HepG2 (cell line): ENCODE measurements around the gene TMEM139. TPM values are rescaled to one million over a fixed set of nuclear protein-coding genes. Genes with fewer than 3 reads are reported as not detected.

Experiments
- ARID2 ChIP-seq: sonication (generic); formaldehyde crosslinking; IDR thresholded peaks from 2 replicates; pipeline ENCODE4 v1.8.1; 2022; ENCODE audit warnings: mild to moderate bottlenecking, missing genetic modification reagents, borderline replicate concordance
- CC2D1A ChIP-seq: sonication (generic); formaldehyde crosslinking; IDR thresholded peaks from 2 replicates; pipeline ENCODE4 v1.8.1; 2023; ENCODE audit warnings: mild to moderate bottlenecking, missing genetic modification reagents
- CCDC6 ChIP-seq: sonication (generic); formaldehyde crosslinking; IDR thresholded peaks from 2 replicates; pipeline ENCODE4 v1.8.1; 2022; ENCODE audit warnings: mild to moderate bottlenecking, missing genetic modification reagents, moderate library complexity
- DR1 ChIP-seq: sonication (generic); formaldehyde crosslinking; IDR thresholded peaks from 2 replicates; pipeline ENCODE4 v1.8.0; 2021; ENCODE audit warnings: mild to moderate bottlenecking, missing genetic modification reagents, inconsistent platforms
- GZF1 ChIP-seq: sonication (generic); formaldehyde crosslinking; IDR thresholded peaks from 2 replicates; pipeline ENCODE4 v1.5.1; 2020; ENCODE audit warnings: mild to moderate bottlenecking, missing genetic modification reagents
- HNRNPL ChIP-seq: fragments of 200-400 bp; formaldehyde crosslinking; IDR thresholded peaks from 2 replicates; pipeline ENCODE4 v1.6.1; 2017; ENCODE audit warnings: mild to moderate bottlenecking, low read depth, low read length
- HNRNPUL1 ChIP-seq: fragments of 200-400 bp; formaldehyde crosslinking; IDR thresholded peaks from 2 replicates; pipeline ENCODE4 v1.6.1; 2017; ENCODE audit warnings: low read depth, mild to moderate bottlenecking, low read length, moderate library complexity
- JDP2 ChIP-seq: sonication (generic); formaldehyde crosslinking; IDR thresholded peaks from 2 replicates; pipeline ENCODE4 v1.8.1; 2022; ENCODE audit warnings: missing genetic modification reagents, borderline replicate concordance
- KDM1A ChIP-seq: IDR thresholded peaks from 2 replicates; pipeline ENCODE4 v1.6.1; 2016; ENCODE audit warnings: missing compliant biosample characterization
- MED1 ChIP-seq: sonication (generic); formaldehyde crosslinking; IDR thresholded peaks from 2 replicates; pipeline ENCODE4 v1.4.0; 2020; ENCODE audit warnings: missing genetic modification reagents
- MLLT10 ChIP-seq: sonication (generic); formaldehyde crosslinking; IDR thresholded peaks from 2 replicates; pipeline ENCODE4 v1.4.0; 2020; ENCODE audit warnings: missing genetic modification reagents
- NFE2L2 ChIP-seq: fragments of 150-350 bp; IDR thresholded peaks from 2 replicates; pipeline ENCODE4 v1.6.1; 2014; ENCODE audit warnings: low read length
- NR1H2 ChIP-seq: sonication (generic); formaldehyde crosslinking; IDR thresholded peaks from 2 replicates; pipeline ENCODE4 v1.8.1; 2022; ENCODE audit warnings: low read depth, missing genetic modification reagents, borderline replicate concordance
- RFXANK ChIP-seq: IDR thresholded peaks from 2 replicates; pipeline ENCODE4 v1.6.1; 2016
- SAFB2 ChIP-seq: sonication (generic); formaldehyde crosslinking; IDR thresholded peaks from 2 replicates; pipeline ENCODE4 v1.5.1; 2020; ENCODE audit warnings: missing genetic modification reagents, low read depth, mild to moderate bottlenecking, borderline replicate concordance
- SMAD9 ChIP-seq: sonication (generic); formaldehyde crosslinking; IDR thresholded peaks from 2 replicates; pipeline ENCODE4 v1.5.1; 2020; ENCODE audit warnings: mild to moderate bottlenecking, missing genetic modification reagents
- SRSF4 ChIP-seq: fragments of 200-400 bp; formaldehyde crosslinking; IDR thresholded peaks from one replicate; pipeline ENCODE4 v1.6.1; 2018; ENCODE audit warnings: mild to moderate bottlenecking, low read depth, low read length, moderate library complexity; ENCODE audit not compliant: poor library complexity, severe bottlenecking
- TBX3 ChIP-seq: fragments of 450-650 bp; IDR thresholded peaks from 2 replicates; pipeline ENCODE4 v1.6.1; 2017; ENCODE audit warnings: antibody characterized with exemption, mild to moderate bottlenecking, inconsistent platforms, borderline replicate concordance
- TP53 ChIP-seq: sonication (generic); formaldehyde crosslinking; conservative IDR thresholded peaks from 2 replicates; pipeline ENCODE4 v1.4.0; 2020; ENCODE audit warnings: missing genetic modification reagents
- ZNF138 ChIP-seq: sonication (generic); formaldehyde crosslinking; IDR thresholded peaks from 2 replicates; pipeline ENCODE4 v1.5.0; 2020; ENCODE audit warnings: mild to moderate bottlenecking, low read depth, missing genetic modification reagents
- ZNF292 ChIP-seq: sonication (generic); formaldehyde crosslinking; IDR thresholded peaks from 2 replicates; pipeline ENCODE4 v1.8.1; 2022; ENCODE audit warnings: mild to moderate bottlenecking, low read depth, missing genetic modification reagents, borderline replicate concordance
- ZNF446 ChIP-seq: sonication (generic); formaldehyde crosslinking; IDR thresholded peaks from 2 replicates; pipeline ENCODE4 v1.5.0; 2020; ENCODE audit warnings: mild to moderate bottlenecking, missing genetic modification reagents
- ZNF558 ChIP-seq: sonication (generic); formaldehyde crosslinking; IDR thresholded peaks from 2 replicates; pipeline ENCODE4 v1.9.0; 2022; ENCODE audit warnings: mild to moderate bottlenecking, missing genetic modification reagents, borderline replicate concordance
- ZSCAN21 ChIP-seq: sonication (generic); formaldehyde crosslinking; IDR thresholded peaks from 2 replicates; pipeline ENCODE4 v1.8.0; 2022; ENCODE audit warnings: mild to moderate bottlenecking, missing genetic modification reagents, moderate library complexity, borderline replicate concordance
- ZSCAN30 ChIP-seq: sonication (generic); formaldehyde crosslinking; IDR thresholded peaks from 2 replicates; pipeline ENCODE4 v1.5.0; 2020; ENCODE audit warnings: mild to moderate bottlenecking, missing genetic modification reagents
- polyA plus RNA-seq, 8 experiments: library from polyadenylated mRNA; depleted of rRNA in 3 of 8; stranded (reverse) in 7 of 8; unstranded in 1 of 8; fragments of >200 nt; fragmentation: Illumina TruSeq in 4 of 8; extraction: Trizol in 4 of 8; gene quantifications; 2 replicates each; pipeline versions ENCODE4 v1.2.1 to v1.2.3, GENCODE V29; 2011 to 2016; ENCODE audit warnings: low read depth in 4 of 8, missing spikeins in 1 of 8, mixed read lengths in 1 of 8; ENCODE audit not compliant: insufficient read depth in 1 of 8
- total RNA-seq, 5 experiments: library from RNA; depleted of rRNA; stranded (reverse); fragments of >200 nt; fragmentation: Illumina TruSeq; extraction: Trizol; gene quantifications; 2 replicates each; pipeline ENCODE4 v1.2.3, GENCODE V29; 2016; ENCODE audit warnings: low read depth in 1 of 5
- TF ChIP-seq, protein P1 (sequence below): sonication (generic); formaldehyde crosslinking; IDR thresholded peaks from 2 replicates; pipeline ENCODE4 v1.4.0; 2020; ENCODE audit warnings: missing genetic modification reagents
- TF ChIP-seq, protein P2 (sequence below): sonication (generic); formaldehyde crosslinking; IDR thresholded peaks from 2 replicates; pipeline ENCODE4 v1.4.0; 2020; ENCODE audit warnings: missing genetic modification reagents

TMEM139 gene
- total and polyA plus RNA-seq, 2 of the 13 experiments (the other 11 are each of a cell fraction or from before 2014, with no cell fraction given), result 7.9 to 14.0 TPM

DNA sequence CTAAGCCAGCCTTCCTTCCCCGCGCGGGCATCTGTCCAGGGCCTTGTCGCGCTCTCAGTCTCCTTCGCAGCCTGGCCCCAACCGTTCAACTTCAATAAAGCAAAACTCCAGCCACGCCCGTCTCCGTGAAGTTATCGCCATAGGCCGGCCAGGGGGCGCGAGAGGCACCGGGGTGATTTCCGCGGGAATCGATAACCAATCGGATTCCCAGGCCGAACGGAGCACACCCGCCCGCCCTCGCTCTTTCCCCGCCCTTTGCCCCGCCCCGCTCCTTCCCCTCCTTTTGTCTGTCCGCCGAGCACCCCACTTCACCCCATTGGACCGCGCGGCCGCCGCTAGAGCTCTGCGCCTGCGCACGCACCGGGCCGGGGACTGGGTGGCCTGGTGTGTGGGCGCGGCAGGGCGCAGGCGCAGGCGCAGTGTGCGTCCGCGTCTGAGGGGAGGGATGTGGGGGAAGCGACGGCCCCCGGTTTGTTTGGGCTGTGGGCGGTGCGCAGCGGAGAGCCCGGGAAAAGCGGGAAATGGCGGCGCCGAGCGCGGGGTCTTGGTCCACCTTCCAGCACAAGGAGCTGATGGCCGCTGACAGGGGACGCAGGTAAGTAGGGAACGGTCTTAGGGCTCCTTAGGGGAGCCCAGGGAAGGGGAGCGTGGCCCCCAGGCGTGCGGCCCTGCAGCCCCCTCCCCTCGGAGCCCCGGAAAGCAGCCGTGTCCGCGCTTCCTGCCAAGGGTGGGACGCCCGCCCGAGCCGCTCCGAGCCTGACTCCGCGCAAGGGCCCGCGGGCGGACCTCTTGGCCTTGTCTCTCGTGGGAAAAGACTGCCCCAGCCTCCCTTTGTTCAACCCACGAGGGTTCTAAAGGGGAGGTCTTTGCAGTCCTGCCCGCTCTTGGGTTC lies 3.4 kb downstream of the TMEM139 start, which contains the start of gene CASP2 (continued):
- no peak for TF ChIP-seq SRSF4
- peak; percentile 76 for TF ChIP-seq DR1 (CRISPR knock-in tag)
- no peak for TF ChIP-seq ZNF558
- no peak for TF ChIP-seq NFE2L2
- no peak for TF ChIP-seq ZSCAN21 (CRISPR knock-in tag)
- TF ChIP-seq MED1, result peak; percentile 12; the same call in 1 of the 2 replicates
- 0 out of 2 replicates have a peak, but pooled peaks have one; percentile 49 for TF ChIP-seq CCDC6 (CRISPR knock-in tag)
- no peak for TF ChIP-seq ZNF292 (CRISPR knock-in tag)
- TF ChIP-seq HNRNPL, result no peak
- no peak for TF ChIP-seq SMAD9 (CRISPR knock-in tag)
- TF ChIP-seq, protein P1, sequence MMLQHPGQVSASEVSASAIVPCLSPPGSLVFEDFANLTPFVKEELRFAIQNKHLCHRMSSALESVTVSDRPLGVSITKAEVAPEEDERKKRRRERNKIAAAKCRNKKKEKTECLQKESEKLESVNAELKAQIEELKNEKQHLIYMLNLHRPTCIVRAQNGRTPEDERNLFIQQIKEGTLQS (CRISPR knock-in tag), result no peak
- TF ChIP-seq ZNF138, result peak; percentile 85
- TF ChIP-seq RFXANK (CRISPR knock-in tag), result no peak
- no peak for TF ChIP-seq CC2D1A
- TF ChIP-seq, protein P2, sequence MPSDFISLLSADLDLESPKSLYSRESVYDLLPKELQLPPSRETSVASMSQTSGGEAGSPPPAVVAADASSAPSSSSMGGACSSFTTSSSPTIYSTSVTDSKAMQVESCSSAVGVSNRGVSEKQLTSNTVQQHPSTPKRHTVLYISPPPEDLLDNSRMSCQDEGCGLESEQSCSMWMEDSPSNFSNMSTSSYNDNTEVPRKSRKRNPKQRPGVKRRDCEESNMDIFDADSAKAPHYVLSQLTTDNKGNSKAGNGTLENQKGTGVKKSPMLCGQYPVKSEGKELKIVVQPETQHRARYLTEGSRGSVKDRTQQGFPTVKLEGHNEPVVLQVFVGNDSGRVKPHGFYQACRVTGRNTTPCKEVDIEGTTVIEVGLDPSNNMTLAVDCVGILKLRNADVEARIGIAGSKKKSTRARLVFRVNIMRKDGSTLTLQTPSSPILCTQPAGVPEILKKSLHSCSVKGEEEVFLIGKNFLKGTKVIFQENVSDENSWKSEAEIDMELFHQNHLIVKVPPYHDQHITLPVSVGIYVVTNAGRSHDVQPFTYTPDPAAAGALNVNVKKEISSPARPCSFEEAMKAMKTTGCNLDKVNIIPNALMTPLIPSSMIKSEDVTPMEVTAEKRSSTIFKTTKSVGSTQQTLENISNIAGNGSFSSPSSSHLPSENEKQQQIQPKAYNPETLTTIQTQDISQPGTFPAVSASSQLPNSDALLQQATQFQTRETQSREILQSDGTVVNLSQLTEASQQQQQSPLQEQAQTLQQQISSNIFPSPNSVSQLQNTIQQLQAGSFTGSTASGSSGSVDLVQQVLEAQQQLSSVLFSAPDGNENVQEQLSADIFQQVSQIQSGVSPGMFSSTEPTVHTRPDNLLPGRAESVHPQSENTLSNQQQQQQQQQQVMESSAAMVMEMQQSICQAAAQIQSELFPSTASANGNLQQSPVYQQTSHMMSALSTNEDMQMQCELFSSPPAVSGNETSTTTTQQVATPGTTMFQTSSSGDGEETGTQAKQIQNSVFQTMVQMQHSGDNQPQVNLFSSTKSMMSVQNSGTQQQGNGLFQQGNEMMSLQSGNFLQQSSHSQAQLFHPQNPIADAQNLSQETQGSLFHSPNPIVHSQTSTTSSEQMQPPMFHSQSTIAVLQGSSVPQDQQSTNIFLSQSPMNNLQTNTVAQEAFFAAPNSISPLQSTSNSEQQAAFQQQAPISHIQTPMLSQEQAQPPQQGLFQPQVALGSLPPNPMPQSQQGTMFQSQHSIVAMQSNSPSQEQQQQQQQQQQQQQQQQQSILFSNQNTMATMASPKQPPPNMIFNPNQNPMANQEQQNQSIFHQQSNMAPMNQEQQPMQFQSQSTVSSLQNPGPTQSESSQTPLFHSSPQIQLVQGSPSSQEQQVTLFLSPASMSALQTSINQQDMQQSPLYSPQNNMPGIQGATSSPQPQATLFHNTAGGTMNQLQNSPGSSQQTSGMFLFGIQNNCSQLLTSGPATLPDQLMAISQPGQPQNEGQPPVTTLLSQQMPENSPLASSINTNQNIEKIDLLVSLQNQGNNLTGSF (CRISPR knock-in tag), result no peak
- no peak for TF ChIP-seq ZNF446 (CRISPR knock-in tag)
- TF ChIP-seq TP53 (CRISPR knock-in tag), result no peak
- peak; percentile 80 for TF ChIP-seq ARID2 (CRISPR knock-in tag)
- TF ChIP-seq MLLT10 (CRISPR knock-in tag), result no peak
- no peak for TF ChIP-seq TBX3
- TF ChIP-seq JDP2 (CRISPR knock-in tag), result no peak
- no peak for TF ChIP-seq NR1H2
- no peak for TF ChIP-seq KDM1A (CRISPR knock-in tag)
- TF ChIP-seq HNRNPUL1, result no peak
- 0 out of 2 replicates have a peak, but pooled peaks have one; percentile 50 for TF ChIP-seq ZSCAN30 (CRISPR knock-in tag)
- no peak for TF ChIP-seq GZF1 (CRISPR knock-in tag)
- no peak; the same call in 1 of the 2 replicates for TF ChIP-seq SAFB2 (CRISPR knock-in tag)
